Right lobe of liver (tissue), 6 donors: Measurements from ENCODE around the gene GATA3. TPM values are rescaled to one million over a fixed set of nuclear protein-coding genes. Genes with fewer than 3 reads are reported as not detected.
A peak's percentile ranks its signal among the peaks of the same experiment; 100 is the strongest.

ENCODE experiments used
- ATAC-seq, 4 donors: fragments of 200-7000 bp; cut with Tn5 transposase; one replicate each; pipeline ENCODE4 v1.9.1; 2020; ENCODE audit warnings: mild to moderate bottlenecking in 4 of 4, moderate library complexity in 4 of 4
- DNase-seq, 3 donors: peaks; one replicate each; pipeline ENCODE4 v3.0.0-alpha.2; 2020
- H3K27ac ChIP-seq, 3 donors: fragments of 200-600 bp; one replicate each; pipeline ENCODE4 v1.8.0; 2022
- H3K27me3 ChIP-seq, 2 donors: fragments of 200-600 bp; one replicate each; pipeline ENCODE4 v1.8.0; 2022
- H3K36me3 ChIP-seq, 4 donors: fragments of 200-600 bp; sonication (generic) in 1 of 4; one replicate each; pipeline versions ENCODE4 v1.5.1 to v1.8.0; 2017 to 2022; ENCODE audit warnings: control low read depth in 1 of 4
- H3K4me1 ChIP-seq, 4 donors: fragments of 200-600 bp; sonication (generic) in 1 of 4; one replicate each; pipeline versions ENCODE4 v1.5.1 to v1.8.0; 2017 to 2022; ENCODE audit warnings: control low read depth in 1 of 4
- H3K4me3 ChIP-seq, 3 donors: fragments of 200-600 bp; one replicate each; pipeline ENCODE4 v1.8.0; 2022
- H3K9me3 ChIP-seq, 4 donors: fragments of 200-600 bp; sonication (generic) in 1 of 4; one replicate each; pipeline versions ENCODE4 v1.5.1 to v1.8.0; 2017 to 2022; ENCODE audit warnings: control low read depth in 1 of 4
- CTCF ChIP-seq, 4 donors: fragments of 200-600 bp in 3 of 4; fragments of 450-650 bp in 1 of 4; IDR thresholded peaks; one replicate each; pipeline versions ENCODE4 v1.5.1 to v1.8.0; 2016 to 2022; ENCODE audit warnings: antibody characterized with exemption in 4 of 4, mild to moderate bottlenecking in 2 of 4
- POLR2A ChIP-seq: fragments of 450-650 bp; IDR thresholded peaks from one replicate; pipeline ENCODE4 v1.6.1; 2017; ENCODE audit warnings: antibody characterized with exemption, mild to moderate bottlenecking
- WGBS: methylation state at CpG from one replicate; pipeline ENCODE4 v1.1.6; 2018; ENCODE audit warnings: low coverage, low lambda C conversion rate; ENCODE audit not compliant: insufficient coverage; ENCODE audit errors: missing lambda C conversion rate; 5-methylcytosine and 5-hydroxymethylcytosine counted together
- intact Hi-C, 2 donors: fragments of 100-400 bp; cut with DNase I; formaldehyde crosslinking; loops; one replicate each; pipeline versions ENCODE4 v1.11.2 to v1.14.1; 2022
- total RNA-seq, 6 experiments: library from RNA; depleted of rRNA in 2 of 6; stranded (reverse); fragments of >200 nt in 2 of 6; fragmentation: NEBNext Ultra II Directional in 3 of 6; extraction: Animal tissue kit (Norgen Biotek cat#: 25700) in 3 of 6; gene quantifications; one replicate each; pipeline versions ENCODE4 v1.1.0 to v1.2.4, GENCODE V29; 2016 to 2023
- donor health status: DM: no; HTN: yes; CAD: no.
- donor health status: DM: no; HTN: no; CAD: no.
- donor health status: DM: no; HTN: no; CAD: no.
- donor health status: DM: no; HTN: yes; CAD: no.
- donor health status: DM: no; HTN: yes; CAD: no.

GATA3 gene
- total RNA-seq, 6 experiments from 2014 or later: 0.26 to 1.0 (median 0.53) TPM; not detected in 1

GRCh38 chr10:8041284-8041991 is 13.1 kb upstream of the GATA3 start:
- Histone ChIP-seq H3K4me3 (no peak overlapping the region), H3K27me3 (peaks cover 25 to 68% of the 10 kb centered on the region in 2 donors), H3K9me3 (no peaks in the 10 kb centered on the region), H3K27ac (no peak overlapping the region), H3K36me3 (no peaks in the 10 kb centered on the region), H3K4me1 (peaks cover 0 to 18% (median 3%) of the 10 kb centered on the region in 4 donors)
- TF ChIP-seq CTCF (IDR thresholded peaks at IDR 0.05): no peak
- no peak for TF ChIP-seq POLR2A
- 5% methylated on average over 10 of the region's 10 CpGs for WGBS
- ATAC-seq (no peak), DNase-seq (no peak)
- intact Hi-C loops: no loop called here

- H3K27ac ChIP-seq: no peak overlapping the region
- H3K9me3 ChIP-seq: no peaks in the 10 kb centered on the region
- no peaks in the 10 kb centered on the region for H3K36me3 ChIP-seq
- DNase-seq: no peak
- peaks cover 0 to 18% (median 3%) of the 10 kb centered on the region in 4 donors for H3K4me1 ChIP-seq
- no peak for TF ChIP-seq CTCF (IDR thresholded peaks at IDR 0.05)
- TF ChIP-seq POLR2A: no peak
- H3K27me3 ChIP-seq: peaks cover 21 to 66% of the 10 kb centered on the region in 2 donors
- 8% methylated on average over 16 of the region's 17 CpGs for WGBS
- intact Hi-C loops: no loop called here
- no peak overlapping the region for H3K4me3 ChIP-seq
- no peak for ATAC-seq
These were observed 12.3 kb upstream of the GATA3 start for GRCh38 chr10:8041992-8042720.

GRCh38 chr10:8042721-8043568 is 11.5 kb upstream of the GATA3 start:
- ATAC-seq: no peak
- Histone ChIP-seq H3K4me1 (peaks cover 0 to 13% (median 3%) of the 10 kb centered on the region in 4 donors), H3K36me3 (no peaks in the 10 kb centered on the region), H3K9me3 (no peaks in the 10 kb centered on the region), H3K27me3 (peaks cover 19 to 67% of the 10 kb centered on the region in 2 donors), H3K27ac (no peak overlapping the region), H3K4me3 (no peak overlapping the region)
- no peak for DNase-seq
- intact Hi-C loops: no loop called here
- no peak for TF ChIP-seq POLR2A
- WGBS: 5% methylated on average over 19 of the region's 35 CpGs

GRCh38 chr10:8043569-8044306 is 10.8 kb upstream of the GATA3 start:
- H3K4me1 ChIP-seq: peaks cover 0 to 13% (median 3%) of the 10 kb centered on the region in 4 donors
- H3K27me3 ChIP-seq: peaks cover 19 to 68% of the 10 kb centered on the region in 2 donors
- DNase-seq (peak in 1 of 3 donors; percentile 27), ATAC-seq (no peak)
- H3K36me3 ChIP-seq: no peaks in the 10 kb centered on the region
- H3K27ac ChIP-seq: no peak overlapping the region
- intact Hi-C loops: no loop called here
- 9% methylated on average over 3 of the region's 31 CpGs for WGBS
- no peaks in the 10 kb centered on the region for H3K9me3 ChIP-seq
- TF ChIP-seq CTCF (IDR thresholded peaks at IDR 0.05): no peak
- no peak for TF ChIP-seq POLR2A
- H3K4me3 ChIP-seq: no peak overlapping the region
